ENCODE measurements around the gene SCFD1.

The SCFD1 gene

DNA sequence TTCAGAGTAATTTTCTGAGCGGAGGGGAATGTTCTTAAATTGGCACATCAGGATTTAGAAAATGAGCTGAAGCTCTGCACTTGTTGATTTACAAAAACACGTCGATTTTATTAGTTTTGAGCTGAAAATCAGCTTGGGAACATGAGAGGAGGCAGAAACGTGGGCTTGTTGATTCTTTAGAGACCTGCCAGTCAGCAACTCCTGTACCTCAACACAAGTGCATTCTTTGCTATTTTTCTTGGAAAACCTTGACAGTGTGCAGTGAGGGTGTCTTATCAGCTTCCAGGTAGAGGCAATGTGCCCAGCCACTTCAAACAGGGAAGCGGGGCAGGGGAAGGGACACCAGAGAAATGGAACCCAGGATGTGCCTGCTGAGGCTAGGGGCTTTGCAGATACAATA lies 149.5 kb downstream of the SCFD1 start:
- Histone ChIP-seq H3K36me3 (ENCODE audit: control insufficient read depth, insufficient read depth, low read length) (no peaks in the 10 kb centered on the region), H3K27me3 (ENCODE audit: control insufficient read depth, insufficient read depth, low read length) (no peaks in the 10 kb centered on the region), H3K4me1 (ENCODE audit: control insufficient read depth, insufficient read depth, low read length) (no peaks in the 10 kb centered on the region), H3K4me3 (ENCODE audit: low read length) (no peak overlapping the region), H3K9me3 (ENCODE audit: control insufficient read depth, insufficient read depth, low read length) (no peaks in the 10 kb centered on the region), H3K27ac (ENCODE audit: low read length) (no peak overlapping the region)
- WGBS (ENCODE audit: insufficient coverage, insufficient read length), result no CpG with 5 or more reads among the region's 5 CpGs
- DNase-seq (ENCODE audit: low read depth, low spot score), result no peak

DNA sequence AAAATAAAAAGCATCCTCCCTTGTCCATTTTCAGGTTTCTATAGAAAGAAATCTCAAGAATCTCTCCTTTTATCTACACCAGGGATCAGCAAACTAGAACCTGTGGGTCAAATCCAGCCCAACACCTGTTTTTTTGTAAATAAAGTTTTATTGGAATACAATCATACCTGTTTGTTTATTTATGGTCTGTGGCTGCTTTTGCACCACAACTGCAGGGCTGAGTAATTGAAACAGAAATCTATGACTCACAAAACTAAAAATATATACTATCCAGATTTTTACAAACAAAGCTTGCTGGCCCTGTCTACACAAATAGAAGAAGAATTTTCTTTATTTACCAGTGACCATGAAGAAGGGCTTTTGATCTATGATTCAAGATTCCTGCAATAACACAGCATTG lies 157.1 kb downstream of the SCFD1 start:
- H3K9me3 ChIP-seq (ENCODE audit: control insufficient read depth, insufficient read depth, low read length), result no peaks in the 10 kb centered on the region

More for the DNA sequence above, 157.1 kb downstream of the SCFD1 start:
- H3K27ac ChIP-seq (ENCODE audit: low read length), result no peak overlapping the region
- H3K27me3 ChIP-seq (ENCODE audit: control insufficient read depth, insufficient read depth, low read length), result no peaks in the 10 kb centered on the region
- no peak overlapping the region for H3K4me3 ChIP-seq (ENCODE audit: low read length)
- H3K4me1 ChIP-seq (ENCODE audit: control insufficient read depth, insufficient read depth, low read length), result no peaks in the 10 kb centered on the region
- no peaks in the 10 kb centered on the region for H3K36me3 ChIP-seq (ENCODE audit: control insufficient read depth, insufficient read depth, low read length)
- DNase-seq (ENCODE audit: low read depth, low spot score), result no peak

All from iPS DF 6.9 (cell line).